ENCODE results near the gene SHISA7. TPM values are rescaled to one million over a fixed set of nuclear protein-coding genes. Genes with fewer than 3 reads are reported as not detected.

Gene SHISA7
- polyA plus RNA-seq, 1 of the 3 experiments (the other 2 are of a cell fraction): 0.02 TPM

- H3K9me3 ChIP-seq: no peaks in the 10 kb centered on the region
- H3K4me3 ChIP-seq (ENCODE audit: low read depth in 2 of 2, low read length in 1 of 2): no peak within 1 kb of the TSS
- CTCF ChIA-PET: no interaction called here
- H2AFZ ChIP-seq (ENCODE audit: low read depth): no peak within 1 kb of the TSS
- H3F3A ChIP-seq (replicated peaks; ENCODE audit: insufficient read depth): peaks cover 21% of the 10 kb centered on the region
- POLR2A ChIA-PET: no interaction called here
- H4K20me1 ChIP-seq (ENCODE audit: insufficient read depth): no peaks in the 10 kb centered on the region
- peaks cover 2% of the 10 kb centered on the region; the same call in 1 of the 2 replicates for H3K79me2 ChIP-seq (ENCODE audit: insufficient read depth)
- no peak within 1 kb of the TSS for H3K9ac ChIP-seq
- DNase-seq: no peak
- peaks cover 8 to 12% of the 10 kb centered on the region in 2 experiments; a peak in 2 of 4 replicates for H3K4me1 ChIP-seq (ENCODE audit: control insufficient read depth in 1 of 2, insufficient read depth in 2 of 2, low read depth in 1 of 2, low read length in 1 of 2)
- no peak within 1 kb of the TSS for H3K4me2 ChIP-seq
- H3K9me2 ChIP-seq: no peaks in the 10 kb centered on the region
- no peak within 1 kb of the TSS for H3K27ac ChIP-seq (ENCODE audit: low read depth in 2 of 2, low read length in 1 of 2)
- 88% methylated on average over 14 of the region's 14 CpGs for WGBS (ENCODE audit: low lambda C conversion rate)
- H3K27me3 ChIP-seq (ENCODE audit: insufficient read depth): no peaks in the 10 kb centered on the region
- H3K36me3 ChIP-seq (replicated peaks in 1 of 2; ENCODE audit: control insufficient read depth in 1 of 2, insufficient read depth in 2 of 2, low read length in 1 of 2): no peaks in the 10 kb centered on the region
- TF ChIP-seq TEAD4 (IDR thresholded peaks at IDR 0.05; ENCODE audit: borderline replicate concordance, insufficient read depth) (no peak), RCOR1 (IDR thresholded peaks at IDR 0.05; ENCODE audit: low read length) (no peak), FOXM1 (IDR thresholded peaks at IDR 0.05; ENCODE audit: low read depth) (no peak), FOSL2 (IDR thresholded peaks at IDR 0.05; ENCODE audit: borderline replicate concordance, low read depth) (no peak), PBX3 (IDR thresholded peaks at IDR 0.05) (no peak), MXI1 (IDR thresholded peaks at IDR 0.05; ENCODE audit: low read depth, low read length) (no peak), MEF2A (IDR thresholded peaks at IDR 0.05; ENCODE audit: borderline replicate concordance, low read depth) (no peak), IRF3 (IDR thresholded peaks at IDR 0.05; ENCODE audit: low read depth, low read length) (no peak), CTCF (IDR thresholded peaks at IDR 0.05) (no peak), TCF12 (IDR thresholded peaks at IDR 0.05) (no peak), NFIC (IDR thresholded peaks at IDR 0.05; ENCODE audit: borderline replicate concordance) (no peak), EP300 (IDR thresholded peaks at IDR 0.05; ENCODE audit: borderline replicate concordance in 1 of 2, low read depth in 1 of 2, low read length in 1 of 2) (no peak), ELF1 (IDR thresholded peaks at IDR 0.05) (no peak), SIN3A (IDR thresholded peaks at IDR 0.05; ENCODE audit: borderline replicate concordance, low read depth, low read length) (no peak), USF1 (IDR thresholded peaks at IDR 0.05; ENCODE audit: borderline replicate concordance, low read depth) (no peak), SMC3 (IDR thresholded peaks at IDR 0.05; ENCODE audit: low read depth, low read length) (no peak), NRF1 (IDR thresholded peaks at IDR 0.05; ENCODE audit: low read depth, low read length) (no peak), GATA2 (CRISPR knock-in tag; IDR thresholded peaks at IDR 0.05) (no peak), RFX5 (IDR thresholded peaks at IDR 0.05; ENCODE audit: low read length) (no peak)
- TF ChIP-seq, protein P1, sequence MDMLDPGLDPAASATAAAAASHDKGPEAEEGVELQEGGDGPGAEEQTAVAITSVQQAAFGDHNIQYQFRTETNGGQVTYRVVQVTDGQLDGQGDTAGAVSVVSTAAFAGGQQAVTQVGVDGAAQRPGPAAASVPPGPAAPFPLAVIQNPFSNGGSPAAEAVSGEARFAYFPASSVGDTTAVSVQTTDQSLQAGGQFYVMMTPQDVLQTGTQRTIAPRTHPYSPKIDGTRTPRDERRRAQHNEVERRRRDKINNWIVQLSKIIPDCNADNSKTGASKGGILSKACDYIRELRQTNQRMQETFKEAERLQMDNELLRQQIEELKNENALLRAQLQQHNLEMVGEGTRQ (IDR thresholded peaks at IDR 0.05; ENCODE audit: borderline replicate concordance, low read depth, low read length): no peak
Observed at GRCh38 chr19:55464662-55465054, 21.6 kb upstream of the SHISA7 start, which contains the start of gene C19orf85. Gene C19orf85 (minus strand): TSS chr19:55464751. CDS start chr19:55464554, 197 bp downstream.
